ENCODE data around the gene CAV1. TPM values are rescaled to one million over a fixed set of nuclear protein-coding genes. Genes with fewer than 3 reads are reported as not detected.

The CAV1 gene
- total and polyA plus RNA-seq, 2 of the 4 experiments (the other 2 are of a cell fraction) = 1,592 to 1,808 TPM

- H3K4ac ChIP-seq (ENCODE audit: low read depth, low read length) = peak overlapping the region; percentile 71
- H4K5ac ChIP-seq (ENCODE audit: low read depth, low read length) = peak overlapping the region; percentile 4; the same call in 1 of the 2 replicates
- POLR2A ChIA-PET (ENCODE audit: unreplicated experiment) = interaction anchor here (0.7 to 0.9 kb wide), 3 partner anchors 9 to 230 kb away, joined by 3 to 5 read pairs (median 3); no protein-coding TSS in a partner anchor
- no TSS peak for BruUV-seq (replicated peaks)
- TF ChIP-seq BHLHE40 (IDR thresholded peaks at IDR 0.05; ENCODE audit: low read depth, low read length) = no peak
- 0 out of 2 replicates have a peak, but pooled peaks have one; percentile 9 for TF ChIP-seq SMC3 (IDR thresholded peaks at IDR 0.05; ENCODE audit: low read depth, low read length)
- TF ChIP-seq CEBPB (IDR thresholded peaks at IDR 0.05; ENCODE audit: low read depth, low read length) = 0 out of 2 replicates have a peak, but pooled peaks have one; percentile 38
- peak; percentile 37 for TF ChIP-seq MAFK (IDR thresholded peaks at IDR 0.05; ENCODE audit: low read depth, low read length)
- intact Hi-C loops (cut with micrococcal nuclease) (loop anchor here (2.0 to 5.0 kb wide), 3 partner anchors 25 to 231 kb away; no protein-coding TSS in a partner anchor), dilution Hi-C loops (cut with HindIII; ENCODE audit: low sequenced_read_pairs, unreplicated experiment) (loop anchor here (25.0 kb wide), 1 partner anchor 239 kb away; no protein-coding TSS in a partner anchor), in situ Hi-C loops (cut with MboI; ENCODE audit: low sequenced_read_pairs) (no loop called here)
- peak overlapping the region; percentile 67 for H4K91ac ChIP-seq (ENCODE audit: insufficient read depth, low read depth, low read length)
- H3K9me1 ChIP-seq (ENCODE audit: insufficient read depth, low read length) = peaks cover 15% of the 10 kb centered on the region
- H2AFZ ChIP-seq (replicated peaks; ENCODE audit: low read length, poor library complexity) = no peak overlapping the region
- 0 out of 2 replicates have a peak overlapping the region, but pooled peaks have one; percentile 4 for H2BK20ac ChIP-seq (ENCODE audit: low read depth, low read length)
- CTCF ChIA-PET = interaction anchor here (0.6 to 2.0 kb wide), 4 partner anchors 24 to 88 kb away, joined by 3 to 9 read pairs (median 3); no protein-coding TSS in a partner anchor
- H4K8ac ChIP-seq (ENCODE audit: low read depth in 2 of 2, low read length in 2 of 2) = peak overlapping the region; percentile 84 to 93
- H3K79me1 ChIP-seq (ENCODE audit: low read depth in 1 of 2, low read length in 2 of 2) = peaks cover 13 to 46% of the 10 kb centered on the region in 2 experiments
- ATAC-seq (ENCODE audit: low read depth) (no peak), DNase-seq (peak; percentile 76)
- peak overlapping the region; percentile 95 for H2AK5ac ChIP-seq (ENCODE audit: low read depth, low read length)
- H3K9ac ChIP-seq (ENCODE audit: low read depth, low read length) = peak overlapping the region; percentile 96
- peak overlapping the region; percentile 82 for H3K18ac ChIP-seq (ENCODE audit: low read depth, low read length)
- H3K9me3 ChIP-seq (ENCODE audit: control insufficient read depth, insufficient read depth, low read length) = no peaks in the 10 kb centered on the region
- peak overlapping the region; percentile 95 for H3K56ac ChIP-seq (ENCODE audit: extremely low read depth, insufficient read depth, low read length)
- no CpG with 5 or more reads among the region's 5 CpGs for WGBS, 2 experiments (ENCODE audit: extremely low coverage in 2 of 2, insufficient read length in 1 of 2)
- H3K4me2 ChIP-seq (ENCODE audit: low read depth, low read length) = peak overlapping the region; percentile 96
- H3K27me3 ChIP-seq (ENCODE audit: control insufficient read depth, insufficient read depth, low read length) = no peaks in the 10 kb centered on the region
- H3K36me3 ChIP-seq (ENCODE audit: control insufficient read depth, insufficient read depth, low read length) = peaks cover 8% of the 10 kb centered on the region
- H2BK120ac ChIP-seq (ENCODE audit: low read depth, low read length) = peak overlapping the region; percentile 66; the same call in 1 of the 2 replicates
- peak overlapping the region; percentile 94 for H2BK5ac ChIP-seq (ENCODE audit: low read depth, low read length, poor library complexity, severe bottlenecking)
- peak overlapping the region; percentile 88 for H3K4me3 ChIP-seq (ENCODE audit: insufficient read depth, low read depth, low read length)
- H2AK9ac ChIP-seq (replicated peaks; ENCODE audit: low read depth, low read length, poor library complexity) = no peak overlapping the region
- H3K4me1 ChIP-seq (ENCODE audit: control insufficient read depth, insufficient read depth, low read length) = peaks cover 11% of the 10 kb centered on the region
- peak overlapping the region; percentile 88 for H3K27ac ChIP-seq (ENCODE audit: insufficient read depth, low read length)
- H3K23ac ChIP-seq (ENCODE audit: low read depth, low read length) = peak overlapping the region; percentile 92
- H4K20me1 ChIP-seq (ENCODE audit: insufficient read depth, low read length) = peaks cover 6% of the 10 kb centered on the region; the same call in 1 of the 2 replicates
- peak overlapping the region; percentile 92 for H3K14ac ChIP-seq (replicated peaks; ENCODE audit: low read depth, low read length)
- peak overlapping the region; percentile 9; the same call in 2 of the 3 replicates for H2BK15ac ChIP-seq (ENCODE audit: low read depth, low read length)
These were observed 23.2 kb upstream of the CAV1 start for GRCh38 chr7:116501425-116502167.
